Coronary artery (tissue), 2 donors: ENCODE results near the gene KIF18A.

ENCODE experiments used
- DNase-seq: peaks from one replicate; pipeline ENCODE4 v3.0.0-alpha.2; 2017; ENCODE audit warnings: low spot score
- H3K27ac ChIP-seq, 2 donors: fragments of 200-600 bp; sonication (generic); one replicate each; pipeline ENCODE4 v1.5.1; 2016 to 2019
- H3K4me3 ChIP-seq: fragments of 200-600 bp; sonication (generic); 2 replicates; pipeline ENCODE4 v1.5.1; 2016; ENCODE audit warnings: mild to moderate bottlenecking, moderate library complexity
- CTCF ChIP-seq: fragments of 200-600 bp; sonication (generic); IDR thresholded peaks from one replicate; pipeline ENCODE4 v1.5.1; 2019; ENCODE audit warnings: antibody characterized with exemption

KIF18A gene

GRCh38 chr11:27991736-27992135, 116.2 kb downstream of the KIF18A start:
- no peak overlapping the region for H3K27ac ChIP-seq
- DNase-seq, result no peak
- no peak overlapping the region for H3K4me3 ChIP-seq
- TF ChIP-seq CTCF, result no peak

GRCh38 chr11:27977527-27977926, 130.4 kb downstream of the KIF18A start:
- no peak for DNase-seq
- no peak overlapping the region for H3K27ac ChIP-seq
- no peak for TF ChIP-seq CTCF

GRCh38 chr11:27977031-27977430, 130.9 kb downstream of the KIF18A start:
- Histone ChIP-seq H3K4me3 (no peak overlapping the region), H3K27ac (no peak overlapping the region)
- TF ChIP-seq CTCF, result no peak
- DNase-seq, result no peak

More at GRCh38 chr11:27977527-27977926, 130.4 kb downstream of the KIF18A start:
- H3K4me3 ChIP-seq, result no peak overlapping the region

- DNase-seq, result no peak
- TF ChIP-seq CTCF, result no peak
- Histone ChIP-seq H3K4me3 (no peak overlapping the region), H3K27ac (no peak overlapping the region)
Observed at GRCh38 chr11:27976262-27976661, 131.7 kb downstream of the KIF18A start.

GRCh38 chr11:27973851-27974536, 134.0 kb downstream of the KIF18A start:
- H3K4me3 ChIP-seq, result no peak overlapping the region
- DNase-seq, result no peak
- H3K27ac ChIP-seq, result no peak overlapping the region
- no peak for TF ChIP-seq CTCF

GRCh38 chr11:27972522-27973170, 135.3 kb downstream of the KIF18A start:
- TF ChIP-seq CTCF, result no peak
- DNase-seq, result no peak
- no peak overlapping the region for H3K27ac ChIP-seq
- H3K4me3 ChIP-seq, result no peak overlapping the region

GRCh38 chr11:27971171-27971570, 136.8 kb downstream of the KIF18A start:
- DNase-seq, result no peak
- no peak overlapping the region for H3K4me3 ChIP-seq
- no peak overlapping the region for H3K27ac ChIP-seq
- TF ChIP-seq CTCF, result no peak
